ENCODE measurements around the gene TTLL11. TPM values are rescaled to one million over a fixed set of nuclear protein-coding genes. Genes with fewer than 3 reads are reported as not detected.

The TTLL11 gene
- total and polyA plus RNA-seq, 4 donors: 1.4 to 4.5 (median 3.6) TPM

DNA sequence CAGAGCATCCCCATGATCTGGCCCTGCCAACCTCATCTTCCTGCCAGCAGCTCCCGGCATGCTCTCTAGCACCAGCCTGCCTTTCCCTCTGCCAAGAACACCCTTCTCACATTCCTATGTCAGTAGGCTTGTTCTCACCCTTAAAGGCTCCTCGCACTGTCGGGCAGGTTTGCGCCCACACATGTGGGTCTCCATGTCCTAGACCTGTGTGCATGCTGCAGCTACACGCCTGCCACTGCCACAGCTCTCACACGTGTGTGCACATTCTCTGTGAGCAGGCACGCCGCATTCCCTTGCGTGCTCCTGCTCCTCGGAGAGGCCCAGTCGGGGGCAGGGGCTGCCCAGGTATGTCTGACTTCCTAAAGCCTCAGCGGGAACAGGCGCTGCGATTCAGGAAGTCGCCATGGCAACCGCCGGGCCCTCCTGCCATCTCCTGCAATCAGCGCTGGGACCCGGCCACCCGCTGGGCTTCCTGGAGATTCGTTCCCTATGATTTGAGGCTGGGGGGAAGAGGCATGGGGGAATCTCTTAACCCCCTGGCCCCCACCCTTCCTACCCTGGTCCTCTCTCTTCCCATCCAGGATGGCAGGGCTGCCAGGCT is 38.4 kb upstream of the TTLL11 start:
- Histone ChIP-seq H3K9me3 (ENCODE audit: control insufficient read depth in 4 of 4, low read length in 3 of 4) (no peaks in the 10 kb centered on the region), H3K27ac (ENCODE audit: low read depth in 1 of 2, low read length in 2 of 2) (no peak overlapping the region), H3K36me3 (ENCODE audit: control insufficient read depth in 4 of 4, insufficient read depth in 3 of 4, low read depth in 1 of 4, low read length in 3 of 4) (no peaks in the 10 kb centered on the region), H3K9ac (ENCODE audit: low read depth in 1 of 2, low read length in 2 of 2) (no peak overlapping the region), H3K27me3 (ENCODE audit: control insufficient read depth in 4 of 4, insufficient read depth in 4 of 4, low read length in 3 of 4) (peaks cover 0 to 5% (median 0%) of the 10 kb centered on the region in 4 donors), H3K4me3 (ENCODE audit: low read depth in 1 of 3, low read length in 3 of 3) (no peak overlapping the region), H3K4me1 (ENCODE audit: control insufficient read depth in 4 of 4, insufficient read depth in 4 of 4, low read length in 3 of 4) (peaks cover 0 to 4% (median 0%) of the 10 kb centered on the region in 4 donors)
- TF ChIP-seq HNF4A (conservative IDR thresholded peaks at IDR 0.05): no peak
- no peak for TF ChIP-seq FOXA1 (IDR thresholded peaks at IDR 0.05)
- no peak for TF ChIP-seq HNF4G (IDR thresholded peaks at IDR 0.05)
- TF ChIP-seq, protein P1, sequence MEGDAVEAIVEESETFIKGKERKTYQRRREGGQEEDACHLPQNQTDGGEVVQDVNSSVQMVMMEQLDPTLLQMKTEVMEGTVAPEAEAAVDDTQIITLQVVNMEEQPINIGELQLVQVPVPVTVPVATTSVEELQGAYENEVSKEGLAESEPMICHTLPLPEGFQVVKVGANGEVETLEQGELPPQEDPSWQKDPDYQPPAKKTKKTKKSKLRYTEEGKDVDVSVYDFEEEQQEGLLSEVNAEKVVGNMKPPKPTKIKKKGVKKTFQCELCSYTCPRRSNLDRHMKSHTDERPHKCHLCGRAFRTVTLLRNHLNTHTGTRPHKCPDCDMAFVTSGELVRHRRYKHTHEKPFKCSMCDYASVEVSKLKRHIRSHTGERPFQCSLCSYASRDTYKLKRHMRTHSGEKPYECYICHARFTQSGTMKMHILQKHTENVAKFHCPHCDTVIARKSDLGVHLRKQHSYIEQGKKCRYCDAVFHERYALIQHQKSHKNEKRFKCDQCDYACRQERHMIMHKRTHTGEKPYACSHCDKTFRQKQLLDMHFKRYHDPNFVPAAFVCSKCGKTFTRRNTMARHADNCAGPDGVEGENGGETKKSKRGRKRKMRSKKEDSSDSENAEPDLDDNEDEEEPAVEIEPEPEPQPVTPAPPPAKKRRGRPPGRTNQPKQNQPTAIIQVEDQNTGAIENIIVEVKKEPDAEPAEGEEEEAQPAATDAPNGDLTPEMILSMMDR (IDR thresholded peaks at IDR 0.05; ENCODE audit: low read depth, low read length, missing input control): no peak
- no peak for TF ChIP-seq FOXA2 (IDR thresholded peaks at IDR 0.05)
- TF ChIP-seq EGR1 (IDR thresholded peaks at IDR 0.05; ENCODE audit: low read depth in 2 of 2): no peak
- TF ChIP-seq, protein P2, sequence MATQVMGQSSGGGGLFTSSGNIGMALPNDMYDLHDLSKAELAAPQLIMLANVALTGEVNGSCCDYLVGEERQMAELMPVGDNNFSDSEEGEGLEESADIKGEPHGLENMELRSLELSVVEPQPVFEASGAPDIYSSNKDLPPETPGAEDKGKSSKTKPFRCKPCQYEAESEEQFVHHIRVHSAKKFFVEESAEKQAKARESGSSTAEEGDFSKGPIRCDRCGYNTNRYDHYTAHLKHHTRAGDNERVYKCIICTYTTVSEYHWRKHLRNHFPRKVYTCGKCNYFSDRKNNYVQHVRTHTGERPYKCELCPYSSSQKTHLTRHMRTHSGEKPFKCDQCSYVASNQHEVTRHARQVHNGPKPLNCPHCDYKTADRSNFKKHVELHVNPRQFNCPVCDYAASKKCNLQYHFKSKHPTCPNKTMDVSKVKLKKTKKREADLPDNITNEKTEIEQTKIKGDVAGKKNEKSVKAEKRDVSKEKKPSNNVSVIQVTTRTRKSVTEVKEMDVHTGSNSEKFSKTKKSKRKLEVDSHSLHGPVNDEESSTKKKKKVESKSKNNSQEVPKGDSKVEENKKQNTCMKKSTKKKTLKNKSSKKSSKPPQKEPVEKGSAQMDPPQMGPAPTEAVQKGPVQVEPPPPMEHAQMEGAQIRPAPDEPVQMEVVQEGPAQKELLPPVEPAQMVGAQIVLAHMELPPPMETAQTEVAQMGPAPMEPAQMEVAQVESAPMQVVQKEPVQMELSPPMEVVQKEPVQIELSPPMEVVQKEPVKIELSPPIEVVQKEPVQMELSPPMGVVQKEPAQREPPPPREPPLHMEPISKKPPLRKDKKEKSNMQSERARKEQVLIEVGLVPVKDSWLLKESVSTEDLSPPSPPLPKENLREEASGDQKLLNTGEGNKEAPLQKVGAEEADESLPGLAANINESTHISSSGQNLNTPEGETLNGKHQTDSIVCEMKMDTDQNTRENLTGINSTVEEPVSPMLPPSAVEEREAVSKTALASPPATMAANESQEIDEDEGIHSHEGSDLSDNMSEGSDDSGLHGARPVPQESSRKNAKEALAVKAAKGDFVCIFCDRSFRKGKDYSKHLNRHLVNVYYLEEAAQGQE (IDR thresholded peaks at IDR 0.05): no peak
- no peak for TF ChIP-seq RAD21 (IDR thresholded peaks at IDR 0.05)
- TF ChIP-seq, protein P3, sequence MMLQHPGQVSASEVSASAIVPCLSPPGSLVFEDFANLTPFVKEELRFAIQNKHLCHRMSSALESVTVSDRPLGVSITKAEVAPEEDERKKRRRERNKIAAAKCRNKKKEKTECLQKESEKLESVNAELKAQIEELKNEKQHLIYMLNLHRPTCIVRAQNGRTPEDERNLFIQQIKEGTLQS (IDR thresholded peaks at IDR 0.05): no peak
- no peak for TF ChIP-seq SP1 (IDR thresholded peaks at IDR 0.05)
- TF ChIP-seq, protein P4, sequence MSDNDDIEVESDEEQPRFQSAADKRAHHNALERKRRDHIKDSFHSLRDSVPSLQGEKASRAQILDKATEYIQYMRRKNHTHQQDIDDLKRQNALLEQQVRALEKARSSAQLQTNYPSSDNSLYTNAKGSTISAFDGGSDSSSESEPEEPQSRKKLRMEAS (IDR thresholded peaks at IDR 0.05): no peak
- TF ChIP-seq NR2F2 (IDR thresholded peaks at IDR 0.05): no peak
- TF ChIP-seq JUND (IDR thresholded peaks at IDR 0.05): no peak
- no peak for TF ChIP-seq YY1 (IDR thresholded peaks at IDR 0.05)
- DNase-seq (ENCODE audit: low spot score): no peak
- WGBS: 42% methylated on average over 21 of the region's 21 CpGs

DNA sequence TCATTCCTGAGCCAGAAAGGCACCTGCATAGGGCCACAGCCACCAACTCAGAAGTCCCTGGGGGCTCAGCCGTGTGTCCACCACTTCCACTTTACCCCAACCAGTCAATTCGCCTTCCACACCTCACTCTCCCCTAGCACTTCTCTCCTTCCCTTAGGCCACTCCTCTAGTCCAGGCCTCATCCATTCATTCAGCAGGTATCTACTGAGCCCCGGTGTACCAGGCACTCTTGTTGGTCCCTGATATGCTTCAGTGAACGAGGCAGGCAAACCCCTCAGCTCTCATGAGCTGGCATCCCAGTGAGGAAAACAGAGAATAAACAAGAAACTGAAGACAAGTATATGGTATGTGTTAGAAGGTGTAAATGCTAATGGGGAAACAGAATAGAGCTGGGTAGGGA is 37.7 kb upstream of the TTLL11 start:
- peaks cover 0 to 10% (median 2%) of the 10 kb centered on the region in 4 donors for H3K4me1 ChIP-seq (ENCODE audit: control insufficient read depth in 4 of 4, insufficient read depth in 4 of 4, low read length in 3 of 4)
- no peak overlapping the region for H3K27ac ChIP-seq (ENCODE audit: low read depth in 1 of 2, low read length in 2 of 2)
- peaks cover 0 to 6% (median 2%) of the 10 kb centered on the region in 4 donors for H3K27me3 ChIP-seq (ENCODE audit: control insufficient read depth in 4 of 4, insufficient read depth in 4 of 4, low read length in 3 of 4)
- TF ChIP-seq RAD21 (IDR thresholded peaks at IDR 0.05) (no peak), HNF4G (IDR thresholded peaks at IDR 0.05) (no peak)
- TF ChIP-seq, protein P3 (IDR thresholded peaks at IDR 0.05): no peak
- 75% methylated on average over 4 of the region's 4 CpGs for WGBS
- no peak overlapping the region for H3K9ac ChIP-seq (ENCODE audit: low read depth in 1 of 2, low read length in 2 of 2)
- no peak for DNase-seq (ENCODE audit: low spot score)
- no peaks in the 10 kb centered on the region for H3K36me3 ChIP-seq (ENCODE audit: control insufficient read depth in 4 of 4, insufficient read depth in 3 of 4, low read depth in 1 of 4, low read length in 3 of 4)
- no peaks in the 10 kb centered on the region for H3K9me3 ChIP-seq (ENCODE audit: control insufficient read depth in 4 of 4, low read length in 3 of 4)
- H3K4me3 ChIP-seq (ENCODE audit: low read depth in 1 of 3, low read length in 3 of 3): no peak overlapping the region
